RWPE1 (cell line): Measurements from ENCODE around the gene RALBP1.

Experiments
- CTCF ChIA-PET: fragments of 350-600 bp; sonication (Branson Sonifier 250); formaldehyde crosslinking; extraction: SDS; loops from one replicate; lab custom pipeline; 2021; lab: Yijun Ruan, JAX
- POLR2A ChIA-PET: fragments of 400-600 bp; formaldehyde crosslinking; extraction: SDS; loops from one replicate; lab custom pipeline; 2020; ENCODE audit warnings: antibody characterized with exemption; ENCODE audit not compliant: low non-redundant PET; lab: Yijun Ruan, JAX
- DNase-seq: peaks from one replicate; pipeline ENCODE4 v3.0.0; 2012; ENCODE audit warnings: low spot score
- H3K27ac ChIP-seq: fragments of 450-650 bp; 2 replicates; pipeline ENCODE4 v1.5.1; 2017
- TF ChIP-seq, protein P1 (sequence below): fragments of 450-650 bp; conservative IDR thresholded peaks from 2 replicates; pipeline ENCODE4 v1.5.1; 2017; ENCODE audit warnings: low read depth, mild to moderate bottlenecking

The RALBP1 gene

DNA sequence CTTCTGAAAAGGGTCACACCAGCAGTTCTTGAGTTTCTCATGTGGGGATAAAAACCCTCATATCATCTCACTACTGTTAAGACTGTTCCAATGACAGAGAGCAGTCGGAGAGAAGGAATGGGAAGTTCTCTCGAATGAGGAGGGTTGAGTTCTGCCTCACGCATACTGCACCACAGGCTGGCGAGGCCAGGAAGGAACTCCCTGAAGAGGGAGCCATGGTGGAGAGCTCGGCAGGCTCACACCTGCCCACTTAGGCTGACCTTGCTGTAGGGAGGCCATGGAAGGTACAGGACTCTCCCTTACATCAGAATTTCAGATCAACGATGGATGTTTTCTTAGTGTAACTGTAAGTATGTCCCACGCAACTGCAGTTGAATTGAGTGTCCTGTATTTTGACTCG lies 64.6 kb downstream of the RALBP1 start:
- CTCF ChIA-PET = interaction anchor here (0.6 to 0.7 kb wide), 2 partner anchors 69 to 144 kb away, joined by 3 read pairs; no protein-coding TSS in a partner anchor
- POLR2A ChIA-PET = no interaction called here

DNA sequence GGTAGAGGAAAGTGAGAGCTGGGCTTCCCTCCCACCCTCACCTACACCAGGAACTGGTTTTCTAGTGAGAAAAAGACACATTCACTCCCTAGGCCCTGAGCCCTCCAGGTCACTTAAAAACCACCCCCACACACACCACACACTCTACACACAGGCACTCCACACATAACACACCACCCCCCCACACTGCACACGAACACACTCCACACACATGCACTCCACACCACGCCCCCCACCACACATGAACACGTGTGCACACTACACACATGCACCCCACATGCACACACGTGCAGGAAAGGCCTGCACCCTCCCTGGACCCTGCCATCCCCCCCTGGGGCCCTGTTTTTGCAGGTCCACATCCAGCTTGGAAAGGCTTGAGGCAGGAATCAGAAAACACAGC lies 67.6 kb downstream of the RALBP1 start:
- CTCF ChIA-PET = interaction anchor here (0.6 kb wide), 1 partner anchor 671 kb away, joined by 3 read pairs; no protein-coding TSS in a partner anchor
- DNase-seq = no peak
- POLR2A ChIA-PET = no interaction called here
- peak overlapping the region; percentile 38 for H3K27ac ChIP-seq
- TF ChIP-seq, protein P1, sequence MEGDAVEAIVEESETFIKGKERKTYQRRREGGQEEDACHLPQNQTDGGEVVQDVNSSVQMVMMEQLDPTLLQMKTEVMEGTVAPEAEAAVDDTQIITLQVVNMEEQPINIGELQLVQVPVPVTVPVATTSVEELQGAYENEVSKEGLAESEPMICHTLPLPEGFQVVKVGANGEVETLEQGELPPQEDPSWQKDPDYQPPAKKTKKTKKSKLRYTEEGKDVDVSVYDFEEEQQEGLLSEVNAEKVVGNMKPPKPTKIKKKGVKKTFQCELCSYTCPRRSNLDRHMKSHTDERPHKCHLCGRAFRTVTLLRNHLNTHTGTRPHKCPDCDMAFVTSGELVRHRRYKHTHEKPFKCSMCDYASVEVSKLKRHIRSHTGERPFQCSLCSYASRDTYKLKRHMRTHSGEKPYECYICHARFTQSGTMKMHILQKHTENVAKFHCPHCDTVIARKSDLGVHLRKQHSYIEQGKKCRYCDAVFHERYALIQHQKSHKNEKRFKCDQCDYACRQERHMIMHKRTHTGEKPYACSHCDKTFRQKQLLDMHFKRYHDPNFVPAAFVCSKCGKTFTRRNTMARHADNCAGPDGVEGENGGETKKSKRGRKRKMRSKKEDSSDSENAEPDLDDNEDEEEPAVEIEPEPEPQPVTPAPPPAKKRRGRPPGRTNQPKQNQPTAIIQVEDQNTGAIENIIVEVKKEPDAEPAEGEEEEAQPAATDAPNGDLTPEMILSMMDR = no peak

More for the DNA sequence above, 64.6 kb downstream of the RALBP1 start:
- H3K27ac ChIP-seq = peak overlapping the region; percentile 79
- TF ChIP-seq, protein P1 = no peak
- no peak for DNase-seq

DNA sequence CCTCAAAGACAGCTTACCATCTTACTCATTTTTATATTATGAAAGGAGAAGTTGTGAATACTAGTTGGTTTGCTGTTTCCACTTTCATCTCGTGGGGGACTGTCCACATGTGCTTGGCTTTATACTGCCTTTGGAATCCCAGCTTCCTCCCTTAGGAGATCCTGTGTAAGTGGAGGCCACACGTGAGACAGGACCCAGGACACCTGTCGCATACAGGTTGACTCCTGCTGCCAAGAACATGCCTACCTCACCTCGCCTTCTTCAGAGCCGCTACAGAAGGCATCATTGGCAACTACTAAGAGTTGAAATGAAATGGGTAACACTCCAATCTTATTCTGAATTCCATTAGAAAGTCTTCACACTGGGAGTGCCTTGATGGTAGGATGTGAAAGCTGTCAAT lies 69.7 kb downstream of the RALBP1 start:
- TF ChIP-seq, protein P1 = no peak
- ChIA-PET POLR2A (no interaction called here), CTCF (interaction anchor here (0.6 to 0.7 kb wide), 2 partner anchors 179 to 340 kb away, joined by 3 read pairs; no protein-coding TSS in a partner anchor)
- H3K27ac ChIP-seq = no peak overlapping the region
- DNase-seq = no peak

DNA sequence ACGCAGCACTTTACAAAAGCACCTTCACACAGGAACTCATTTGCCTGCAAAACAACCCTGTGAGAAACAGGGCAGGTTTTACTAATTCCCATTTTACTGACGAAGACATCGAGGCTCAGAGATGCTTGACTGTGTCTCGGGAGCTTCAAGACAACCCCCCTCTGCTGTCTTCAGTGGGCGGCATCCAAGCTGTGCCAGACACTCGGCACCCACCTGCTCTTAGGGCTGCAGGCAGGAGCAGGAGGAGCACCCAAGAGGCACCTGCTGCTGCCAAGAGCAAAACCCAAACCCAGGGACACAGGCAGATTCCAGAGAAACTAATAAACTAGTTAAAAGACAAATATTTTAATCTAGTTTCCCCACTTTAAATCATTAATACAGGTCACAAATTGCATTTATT lies 71.2 kb downstream of the RALBP1 start:
- DNase-seq = no peak
- H3K27ac ChIP-seq = no peak overlapping the region
- ChIA-PET CTCF (no interaction called here), POLR2A (no interaction called here)
- TF ChIP-seq, protein P1 = no peak

DNA sequence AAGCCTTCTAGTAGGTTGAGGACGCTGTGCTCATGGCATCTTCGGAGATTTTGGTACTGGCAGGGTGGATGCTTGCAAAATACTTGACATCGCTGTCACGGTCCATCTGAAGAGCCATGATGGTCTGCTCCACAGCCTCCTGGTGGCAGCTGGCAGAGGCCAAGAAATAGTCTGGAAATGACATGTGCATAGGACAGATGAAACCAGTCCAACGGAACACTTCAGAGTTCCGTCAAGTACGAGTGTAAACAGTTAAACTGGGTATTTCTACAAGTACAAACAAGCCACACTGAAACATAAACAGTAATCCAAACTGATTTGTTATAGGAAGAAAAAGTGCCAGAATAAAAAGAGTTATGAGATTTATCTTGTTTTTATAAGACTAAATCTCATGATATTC lies 72.5 kb downstream of the RALBP1 start:
- CTCF ChIA-PET = no interaction called here
- no peak for DNase-seq
- TF ChIP-seq, protein P1 = no peak

DNA sequence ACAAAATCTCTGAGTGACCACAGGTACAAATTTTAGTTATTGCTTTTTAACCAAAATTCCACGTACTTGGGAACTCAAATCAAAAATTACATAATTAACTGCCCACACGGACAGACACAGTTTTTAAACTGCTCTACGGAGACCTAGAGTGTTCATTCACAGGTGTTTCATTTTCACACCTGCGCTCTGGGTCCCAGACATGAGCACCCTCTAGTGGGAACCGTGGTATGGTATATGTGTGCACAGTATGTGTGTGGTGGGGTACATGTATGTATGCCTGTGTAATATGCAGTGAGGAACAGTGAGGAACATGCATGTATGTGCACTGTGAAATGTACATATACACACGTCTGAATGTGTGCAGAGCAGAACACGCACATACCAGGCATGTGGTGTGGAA lies 74.1 kb downstream of the RALBP1 start:
- DNase-seq = no peak
- TF ChIP-seq, protein P1 = no peak
- ChIA-PET CTCF (no interaction called here), POLR2A (no interaction called here)
- H3K27ac ChIP-seq = no peak overlapping the region

More for the DNA sequence above, 72.5 kb downstream of the RALBP1 start:
- no peak overlapping the region for H3K27ac ChIP-seq
- POLR2A ChIA-PET = no interaction called here
